ENCODE results near the gene OXER1. TPM values are rescaled to one million over a fixed set of nuclear protein-coding genes. Genes with fewer than 3 reads are reported as not detected.
A peak's percentile ranks its signal among the peaks of the same experiment; 100 is the strongest.

Gene OXER1
- total and polyA plus RNA-seq, 4 donors: 2.2 to 8.1 (median 6.7) TPM

GRCh38 chr2:42791606-42792005, 27.7 kb upstream of the OXER1 start:
- WGBS: 29% methylated on average over 4 of the region's 4 CpGs
- DNase-seq (ENCODE audit: low spot score): no peak

GRCh38 chr2:42789751-42790150, 25.8 kb upstream of the OXER1 start:
- DNase-seq (ENCODE audit: low spot score): no peak
- no peaks in the 10 kb centered on the region for H3K27me3 ChIP-seq (ENCODE audit: control insufficient read depth in 4 of 4, insufficient read depth in 4 of 4, low read length in 3 of 4)
- H3K4me3 ChIP-seq (ENCODE audit: low read depth in 1 of 3, low read length in 3 of 3): peak overlapping the region in 1 of 3 donors; percentile 8
- H3K4me1 ChIP-seq (ENCODE audit: control insufficient read depth in 4 of 4, insufficient read depth in 4 of 4, low read length in 3 of 4): peaks cover 22 to 67% (median 56%) of the 10 kb centered on the region in 4 donors
- H3K9ac ChIP-seq (ENCODE audit: low read depth in 1 of 2, low read length in 2 of 2): no peak overlapping the region
- no peaks in the 10 kb centered on the region for H3K9me3 ChIP-seq (ENCODE audit: control insufficient read depth in 4 of 4, low read length in 3 of 4)
- 63% methylated on average over 2 of the region's 2 CpGs for WGBS
- H3K27ac ChIP-seq (ENCODE audit: low read depth in 1 of 2, low read length in 2 of 2): peak overlapping the region; percentile 59
- no peaks in the 10 kb centered on the region for H3K36me3 ChIP-seq (ENCODE audit: control insufficient read depth in 4 of 4, insufficient read depth in 3 of 4, low read depth in 1 of 4, low read length in 3 of 4)
- TF ChIP-seq SP1 (IDR thresholded peaks at IDR 0.05): no peak
- no peak for TF ChIP-seq HNF4A (conservative IDR thresholded peaks at IDR 0.05)
- no peak for TF ChIP-seq TAF1 (conservative IDR thresholded peaks at IDR 0.05)
- no peak for TF ChIP-seq CTCF (IDR thresholded peaks at IDR 0.05; ENCODE audit: low read depth, low read length, missing input control)
- TF ChIP-seq GABPA (IDR thresholded peaks at IDR 0.05 in 1 of 2, conservative IDR thresholded peaks at IDR 0.05 in 1 of 2): no peak
- TF ChIP-seq, protein P1, sequence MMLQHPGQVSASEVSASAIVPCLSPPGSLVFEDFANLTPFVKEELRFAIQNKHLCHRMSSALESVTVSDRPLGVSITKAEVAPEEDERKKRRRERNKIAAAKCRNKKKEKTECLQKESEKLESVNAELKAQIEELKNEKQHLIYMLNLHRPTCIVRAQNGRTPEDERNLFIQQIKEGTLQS (IDR thresholded peaks at IDR 0.05): no peak
- no peak for TF ChIP-seq YY1 (IDR thresholded peaks at IDR 0.05)
- no peak for TF ChIP-seq REST (IDR thresholded peaks at IDR 0.05)
- no peak for TF ChIP-seq FOXA2 (IDR thresholded peaks at IDR 0.05)
- no peak for TF ChIP-seq MAX (IDR thresholded peaks at IDR 0.05)
- TF ChIP-seq EGR1 (IDR thresholded peaks at IDR 0.05; ENCODE audit: low read depth in 2 of 2): no peak
- no peak for TF ChIP-seq RXRA (IDR thresholded peaks at IDR 0.05)
- TF ChIP-seq HNF4G (IDR thresholded peaks at IDR 0.05): no peak
- no peak for TF ChIP-seq RAD21 (IDR thresholded peaks at IDR 0.05)
- no peak for TF ChIP-seq JUND (IDR thresholded peaks at IDR 0.05)
- no peak for TF ChIP-seq FOXA1 (IDR thresholded peaks at IDR 0.05)
- no peak for TF ChIP-seq NR2F2 (IDR thresholded peaks at IDR 0.05)

More at GRCh38 chr2:42791606-42792005, 27.7 kb upstream of the OXER1 start:
- no peak for TF ChIP-seq TAF1 (conservative IDR thresholded peaks at IDR 0.05)
- no peak for TF ChIP-seq FOXA1 (IDR thresholded peaks at IDR 0.05)
- TF ChIP-seq REST (IDR thresholded peaks at IDR 0.05): no peak
- no peak for TF ChIP-seq NR2F2 (IDR thresholded peaks at IDR 0.05)
- no peak for TF ChIP-seq EGR1 (IDR thresholded peaks at IDR 0.05; ENCODE audit: low read depth in 2 of 2)
- TF ChIP-seq HNF4A (conservative IDR thresholded peaks at IDR 0.05): no peak
- TF ChIP-seq RXRA (IDR thresholded peaks at IDR 0.05): no peak
- no peak for TF ChIP-seq MAX (IDR thresholded peaks at IDR 0.05)
- no peak for TF ChIP-seq HNF4G (IDR thresholded peaks at IDR 0.05)
- Histone ChIP-seq H3K9ac (ENCODE audit: low read depth in 1 of 2, low read length in 2 of 2) (peak overlapping the region; percentile 33 to 60), H3K9me3 (ENCODE audit: control insufficient read depth in 4 of 4, low read length in 3 of 4) (no peaks in the 10 kb centered on the region), H3K27me3 (ENCODE audit: control insufficient read depth in 4 of 4, insufficient read depth in 4 of 4, low read length in 3 of 4) (no peaks in the 10 kb centered on the region), H3K4me3 (ENCODE audit: low read depth in 1 of 3, low read length in 3 of 3) (peak overlapping the region; percentile 83 to 90 (median 90)), H3K27ac (ENCODE audit: low read depth in 1 of 2, low read length in 2 of 2) (peak overlapping the region; percentile 95 to 97), H3K4me1 (ENCODE audit: control insufficient read depth in 4 of 4, insufficient read depth in 4 of 4, low read length in 3 of 4) (peaks cover 21 to 63% (median 42%) of the 10 kb centered on the region in 4 donors), H3K36me3 (ENCODE audit: control insufficient read depth in 4 of 4, insufficient read depth in 3 of 4, low read depth in 1 of 4, low read length in 3 of 4) (peaks cover 0 to 2% (median 0%) of the 10 kb centered on the region in 4 donors)

Data from liver (tissue), 9 donors.